Upper lobe of left lung (tissue), 4 donors: Measurements from ENCODE around the gene FMN2.

Experiments
- EP300 ChIP-seq, 4 donors: sonication (generic); formaldehyde crosslinking; IDR thresholded peaks; one replicate each; pipeline ENCODE4 v1.5.1; 2017; ENCODE audit warnings: antibody characterized with exemption in 4 of 4, control low read depth in 2 of 4
- POLR2A ChIP-seq, 4 donors: fragments of 450-650 bp; IDR thresholded peaks; one replicate each; pipeline ENCODE4 v1.5.1; 2016 to 2017; ENCODE audit warnings: antibody characterized with exemption in 4 of 4, mild to moderate bottlenecking in 2 of 4
- POLR2AphosphoS5 ChIP-seq, 2 donors: sonication (generic); formaldehyde crosslinking; IDR thresholded peaks; one replicate each; pipeline ENCODE4 v1.5.1; 2017; ENCODE audit warnings: antibody characterized with exemption in 2 of 2
- TF ChIP-seq, protein P1 (sequence below), 6 experiments: fragments of 450-650 bp in 4 of 6; fragments of 200-600 bp in 2 of 6; sonication (generic) in 2 of 6; IDR thresholded peaks; one replicate each; pipeline ENCODE4 v1.5.1; 2016 to 2019; ENCODE audit warnings: antibody characterized with exemption in 6 of 6

DNA sequence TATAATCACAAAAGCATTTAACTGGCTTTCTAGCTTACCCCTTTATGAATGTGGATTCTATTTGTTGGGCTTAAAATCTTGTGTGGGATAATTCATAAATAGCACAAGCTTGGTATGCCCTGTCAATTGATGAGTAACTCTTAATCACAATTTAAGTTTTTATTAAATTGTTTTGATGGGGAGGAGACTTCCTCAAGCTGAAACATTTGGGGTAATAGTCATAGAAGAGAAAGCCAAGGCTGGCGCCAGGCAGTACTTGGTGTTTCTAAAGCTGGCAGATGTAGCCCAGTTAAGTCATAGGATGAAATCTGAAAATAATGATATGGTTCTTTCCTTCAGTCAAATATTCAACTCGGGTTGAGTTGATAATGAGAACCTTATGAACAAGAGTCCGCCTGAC lies 167.2 kb downstream of the FMN2 start:
- TF ChIP-seq, protein P1, sequence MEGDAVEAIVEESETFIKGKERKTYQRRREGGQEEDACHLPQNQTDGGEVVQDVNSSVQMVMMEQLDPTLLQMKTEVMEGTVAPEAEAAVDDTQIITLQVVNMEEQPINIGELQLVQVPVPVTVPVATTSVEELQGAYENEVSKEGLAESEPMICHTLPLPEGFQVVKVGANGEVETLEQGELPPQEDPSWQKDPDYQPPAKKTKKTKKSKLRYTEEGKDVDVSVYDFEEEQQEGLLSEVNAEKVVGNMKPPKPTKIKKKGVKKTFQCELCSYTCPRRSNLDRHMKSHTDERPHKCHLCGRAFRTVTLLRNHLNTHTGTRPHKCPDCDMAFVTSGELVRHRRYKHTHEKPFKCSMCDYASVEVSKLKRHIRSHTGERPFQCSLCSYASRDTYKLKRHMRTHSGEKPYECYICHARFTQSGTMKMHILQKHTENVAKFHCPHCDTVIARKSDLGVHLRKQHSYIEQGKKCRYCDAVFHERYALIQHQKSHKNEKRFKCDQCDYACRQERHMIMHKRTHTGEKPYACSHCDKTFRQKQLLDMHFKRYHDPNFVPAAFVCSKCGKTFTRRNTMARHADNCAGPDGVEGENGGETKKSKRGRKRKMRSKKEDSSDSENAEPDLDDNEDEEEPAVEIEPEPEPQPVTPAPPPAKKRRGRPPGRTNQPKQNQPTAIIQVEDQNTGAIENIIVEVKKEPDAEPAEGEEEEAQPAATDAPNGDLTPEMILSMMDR (IDR thresholded peaks at IDR 0.05): no peak
- TF ChIP-seq POLR2AphosphoS5 (IDR thresholded peaks at IDR 0.05) (no peak), EP300 (IDR thresholded peaks at IDR 0.05) (no peak), POLR2A (IDR thresholded peaks at IDR 0.05) (no peak)
